SJCRH30 (cell line): ENCODE measurements around the gene POLR3E. TPM values are rescaled to one million over a fixed set of nuclear protein-coding genes. Genes with fewer than 3 reads are reported as not detected.
A peak's percentile ranks its signal among the peaks of the same experiment; 100 is the strongest.
"Not testable (repeated sequence)": the region's sequence is repeated elsewhere in the genome, so short reads cannot be mapped to it uniquely, and the experiment has no call there.

Source experiments
- DNase-seq, 2 experiments: peaks; one replicate each; pipeline ENCODE4 v3.0.0-alpha.2; 2015 to 2020
- H3K27ac ChIP-seq: fragments of 250-450 bp; sonication (Bioruptor Pico); 2 replicates; pipeline ENCODE4 v1.5.1; 2020; ENCODE audit warnings: mild to moderate bottlenecking, moderate library complexity
- H3K27me3 ChIP-seq: fragments of 250-450 bp; sonication (Bioruptor Pico); 2 replicates; pipeline ENCODE4 v1.5.1; 2020; ENCODE audit warnings: mild to moderate bottlenecking, moderate library complexity
- H3K36me3 ChIP-seq: fragments of 250-450 bp; sonication (Bioruptor Pico); 2 replicates; pipeline ENCODE4 v1.5.1; 2020; ENCODE audit warnings: mild to moderate bottlenecking, moderate library complexity
- H3K4me1 ChIP-seq: fragments of 250-450 bp; sonication (Bioruptor Pico); 2 replicates; pipeline ENCODE4 v1.5.1; 2020; ENCODE audit warnings: mild to moderate bottlenecking, moderate library complexity
- H3K4me3 ChIP-seq: fragments of 250-450 bp; sonication (Bioruptor Pico); 2 replicates; pipeline ENCODE4 v1.5.1; 2020; ENCODE audit warnings: mild to moderate bottlenecking, moderate library complexity
- H3K9me3 ChIP-seq: fragments of 250-450 bp; sonication (Bioruptor Pico); replicated peaks from 2 replicates; pipeline ENCODE4 v1.5.1; 2020; ENCODE audit warnings: mild to moderate bottlenecking, moderate library complexity
- total RNA-seq: library from RNA; depleted of rRNA; stranded (reverse); fragments of >200 nt; shearing (Covaris generic); gene quantifications from 2 replicates; pipeline ENCODE4 v1.2.3, GENCODE V29; 2014

The POLR3E gene
- total RNA-seq, 1 experiment from 2014 or later = 35.5 TPM

DNA sequence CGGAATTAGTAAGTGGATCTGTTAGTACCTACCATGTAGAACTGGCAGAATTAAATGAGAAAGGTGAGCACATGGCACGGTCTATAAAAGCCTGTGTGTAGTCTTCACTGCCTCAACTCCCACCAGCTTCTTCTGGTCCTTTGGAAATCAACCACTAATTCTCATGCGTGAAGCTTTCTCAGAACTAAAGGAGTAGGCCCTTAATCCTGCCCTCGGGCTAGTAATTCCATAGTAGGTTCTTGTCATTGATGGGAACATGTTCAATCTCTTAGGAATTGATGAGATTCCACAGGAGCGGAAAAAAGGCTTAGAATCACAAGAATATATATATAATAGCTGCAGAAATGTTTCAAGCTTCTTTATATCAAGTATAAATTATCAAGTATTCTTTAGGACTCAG is 55.5 kb downstream of the POLR3E start:
- peaks cover 34% of the 10 kb centered on the region; the same call in 1 of the 2 replicates for H3K36me3 ChIP-seq

DNA sequence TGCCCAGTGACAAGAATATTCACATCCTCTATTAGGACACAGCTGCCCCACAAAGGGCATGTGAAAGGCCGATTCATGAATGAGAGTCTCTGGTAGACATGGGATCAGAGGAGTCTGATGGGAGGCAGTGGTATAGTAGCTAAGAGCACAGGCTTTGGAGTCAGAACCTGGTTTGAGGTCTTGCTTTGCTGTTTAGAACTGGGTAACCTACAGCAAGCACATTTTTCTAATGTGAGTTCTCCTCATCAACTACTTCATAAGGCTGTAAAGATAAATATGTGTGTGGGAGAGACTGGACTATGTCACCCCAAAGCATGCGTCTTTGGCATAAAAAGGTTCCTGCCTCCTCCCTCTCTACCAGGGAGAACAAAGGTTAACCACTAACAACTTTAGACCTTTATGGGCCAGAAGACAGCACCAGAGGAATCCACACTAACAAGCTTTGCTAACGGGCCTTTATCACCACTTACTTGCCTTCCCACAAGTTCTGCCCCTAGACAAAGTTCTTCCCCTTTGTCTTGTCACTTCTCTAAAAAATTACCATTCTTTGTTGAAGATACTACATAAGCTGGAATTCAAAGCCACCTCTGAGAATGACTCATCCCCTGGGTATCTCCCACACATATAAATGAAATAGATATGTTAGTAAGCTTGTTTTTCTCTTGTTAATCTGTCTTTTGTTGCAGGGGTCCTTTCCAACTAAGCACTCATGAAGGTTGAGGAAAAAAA is 56.1 kb downstream of the POLR3E start:
- H3K4me3 ChIP-seq = no peak overlapping the region
- H3K27ac ChIP-seq = peak overlapping the region; percentile 20; the same call in 1 of the 2 replicates
- peak in 1 of 2 experiments; percentile 18 for DNase-seq
- no peaks in the 10 kb centered on the region for H3K27me3 ChIP-seq
- H3K9me3 ChIP-seq = no peaks in the 10 kb centered on the region
- peaks cover 14% of the 10 kb centered on the region for H3K4me1 ChIP-seq
- peaks cover 28% of the 10 kb centered on the region; the same call in 1 of the 2 replicates for H3K36me3 ChIP-seq

More for the DNA sequence above, 55.5 kb downstream of the POLR3E start:
- H3K9me3 ChIP-seq = no peaks in the 10 kb centered on the region
- H3K27ac ChIP-seq = no peak overlapping the region
- DNase-seq = peak; percentile 26 to 51
- no peaks in the 10 kb centered on the region for H3K27me3 ChIP-seq
- H3K4me1 ChIP-seq = peaks cover 14% of the 10 kb centered on the region
- no peak overlapping the region for H3K4me3 ChIP-seq

DNA sequence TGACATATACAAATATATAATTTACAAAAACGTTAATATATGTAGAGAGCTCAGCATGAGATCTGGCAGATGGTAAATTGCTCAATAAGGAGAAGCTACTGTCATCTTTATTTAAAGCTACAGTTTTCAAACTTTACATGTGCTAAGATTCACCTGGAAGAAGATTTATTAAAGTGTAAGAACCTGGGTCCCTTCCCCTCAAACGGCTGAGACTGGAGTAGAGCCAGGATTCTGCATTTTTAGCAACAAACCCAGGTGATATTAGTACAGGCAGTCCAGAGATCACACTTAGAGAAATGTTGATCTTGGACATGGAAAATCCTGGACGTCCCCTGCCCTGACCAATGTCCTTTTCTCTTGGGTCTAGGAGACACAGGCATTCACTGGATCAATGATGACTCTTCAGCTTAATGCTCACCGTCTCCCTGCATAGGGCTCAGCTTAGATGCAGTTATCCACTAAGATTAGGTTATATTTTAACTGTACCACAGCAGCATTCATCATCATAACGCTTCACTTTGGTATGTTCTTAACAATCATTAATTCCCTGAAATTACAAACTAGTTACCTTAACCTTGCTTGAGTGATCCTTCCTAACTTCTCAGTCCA is 56.8 kb downstream of the POLR3E start:
- Histone ChIP-seq H3K4me3 (no peak overlapping the region), H3K36me3 (peaks cover 22% of the 10 kb centered on the region; the same call in 1 of the 2 replicates), H3K9me3 (no peaks in the 10 kb centered on the region), H3K27ac (no peak overlapping the region), H3K27me3 (no peaks in the 10 kb centered on the region), H3K4me1 (peaks cover 14% of the 10 kb centered on the region)
- no peak for DNase-seq

DNA sequence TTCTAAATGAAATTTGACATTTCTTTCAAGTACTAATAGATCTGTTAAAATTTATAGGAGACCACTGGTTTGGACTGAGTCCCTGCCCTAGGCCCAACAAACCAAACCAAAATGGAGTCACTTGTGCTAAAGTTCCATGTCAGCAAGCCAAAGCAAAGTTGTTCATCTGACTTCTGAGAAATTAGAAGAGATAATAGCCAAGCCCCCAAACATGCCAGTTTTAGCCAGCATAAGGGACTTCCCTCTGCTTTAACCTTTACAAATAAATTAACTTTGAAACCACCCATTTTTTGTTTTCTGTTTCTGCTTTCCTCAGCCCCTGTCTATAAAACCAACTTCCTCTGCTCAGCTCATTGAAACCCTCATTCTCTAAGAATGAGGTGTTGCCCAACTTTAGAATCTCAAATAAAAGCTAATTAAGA is 58.3 kb downstream of the POLR3E start:
- peaks cover 14% of the 10 kb centered on the region for H3K4me1 ChIP-seq
- H3K27me3 ChIP-seq = no peaks in the 10 kb centered on the region
- peaks cover 15% of the 10 kb centered on the region; the same call in 1 of the 2 replicates for H3K36me3 ChIP-seq
- DNase-seq = no peak
- no peak overlapping the region for H3K4me3 ChIP-seq
- no peak overlapping the region for H3K27ac ChIP-seq
- H3K9me3 ChIP-seq = no peaks in the 10 kb centered on the region

DNA sequence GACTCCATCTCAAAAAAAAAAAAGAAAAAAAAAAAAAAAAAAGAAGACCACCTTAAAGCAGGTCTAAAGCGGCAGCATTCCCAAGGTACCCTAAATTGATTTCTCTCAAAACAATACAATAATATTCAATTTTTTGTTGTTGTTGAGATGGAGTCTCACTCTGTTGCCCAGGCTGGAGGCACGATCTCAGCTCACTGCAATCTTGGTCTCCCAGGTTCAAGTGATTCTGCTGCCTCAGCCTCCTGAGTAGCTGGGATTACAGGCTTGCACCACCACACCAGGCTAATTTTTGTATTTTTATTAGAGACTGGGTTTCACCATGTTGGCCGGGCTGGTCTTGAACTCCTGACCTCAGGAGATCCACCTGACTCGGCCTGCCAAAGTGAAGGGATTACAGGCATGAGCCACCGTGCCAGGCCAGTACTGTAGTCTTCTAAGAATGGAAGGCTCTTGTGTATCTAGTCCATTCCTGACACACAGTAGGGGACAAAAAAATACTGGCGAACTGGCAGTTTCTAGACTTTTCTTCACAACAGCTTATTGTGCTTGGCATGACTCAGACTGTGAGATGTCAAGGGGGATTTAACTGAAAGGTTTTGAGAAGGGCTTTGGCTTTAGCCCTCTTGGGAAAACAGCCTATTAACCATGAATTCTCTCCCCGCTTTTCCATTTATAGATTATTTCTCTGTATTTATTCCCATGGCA is 59.9 kb downstream of the POLR3E start:
- no peak overlapping the region for H3K27ac ChIP-seq
- peaks cover 12% of the 10 kb centered on the region; the same call in 1 of the 2 replicates for H3K36me3 ChIP-seq
- peaks cover 14% of the 10 kb centered on the region for H3K4me1 ChIP-seq
- H3K4me3 ChIP-seq = no peak overlapping the region
- no peaks in the 10 kb centered on the region for H3K9me3 ChIP-seq
- no peak for DNase-seq
- no peaks in the 10 kb centered on the region for H3K27me3 ChIP-seq

DNA sequence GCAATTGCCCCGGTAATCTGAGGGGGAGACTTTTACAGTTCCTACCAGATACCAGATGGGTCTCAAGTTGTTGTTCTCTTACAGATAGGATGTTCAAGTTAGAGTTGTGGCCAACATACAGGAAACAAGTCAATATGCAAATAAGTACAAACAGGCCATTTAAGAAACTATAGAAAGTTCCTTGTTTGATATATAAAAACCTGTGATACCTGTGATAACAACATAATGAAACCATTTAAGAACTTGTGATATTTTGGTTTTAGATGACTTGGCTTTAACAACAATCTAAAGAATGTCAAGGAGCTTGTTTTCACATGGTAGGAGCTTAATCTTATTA is 60.4 kb downstream of the POLR3E start:
- Histone ChIP-seq H3K36me3 (peaks cover 13% of the 10 kb centered on the region), H3K27me3 (no peaks in the 10 kb centered on the region), H3K9me3 (no peaks in the 10 kb centered on the region), H3K4me3 (no peak overlapping the region), H3K27ac (no peak overlapping the region), H3K4me1 (peaks cover 14% of the 10 kb centered on the region)
- no peak for DNase-seq

DNA sequence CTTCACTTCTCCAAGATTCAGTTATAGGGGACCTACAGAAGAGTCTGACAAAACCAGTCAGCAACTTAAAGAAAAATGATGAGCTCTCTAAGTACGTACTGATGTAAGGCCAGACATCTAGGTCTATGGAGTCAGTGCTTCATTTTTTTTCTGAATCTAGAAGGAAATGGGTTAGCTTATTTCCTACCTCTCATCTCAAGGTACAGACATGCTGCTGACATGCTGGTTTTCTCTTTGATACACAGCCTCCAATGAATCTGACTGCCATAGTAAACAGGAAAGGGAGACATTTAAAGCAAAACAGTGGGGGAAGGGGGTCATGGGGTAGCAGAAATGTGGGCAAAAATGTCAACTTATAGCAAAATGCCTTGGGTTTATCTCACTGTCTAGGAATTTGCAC is 60.8 kb downstream of the POLR3E start:
- Histone ChIP-seq H3K27ac (no peak overlapping the region), H3K9me3 (no peaks in the 10 kb centered on the region)
- DNase-seq = no peak

DNA sequence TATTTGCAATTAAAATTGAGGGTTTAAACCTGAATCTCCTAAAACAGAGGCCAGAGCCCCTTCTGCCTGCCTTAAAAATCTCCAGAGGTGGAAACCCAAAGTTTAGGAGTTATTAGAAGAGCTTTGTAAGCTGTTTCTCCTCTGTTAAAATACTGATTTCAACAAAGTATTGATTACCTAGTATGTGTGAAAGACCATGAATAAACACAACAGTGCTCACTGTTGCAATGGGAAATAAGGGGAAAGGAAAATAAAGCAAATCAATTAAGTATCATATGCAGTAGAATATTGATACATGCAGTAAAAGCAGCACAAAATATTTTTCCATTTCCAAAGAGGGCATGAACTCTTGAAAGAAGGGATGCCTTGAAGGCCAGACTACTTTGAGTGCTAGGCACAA is 62.5 kb downstream of the POLR3E start:
- H3K4me1 ChIP-seq = no peaks in the 10 kb centered on the region
- no peaks in the 10 kb centered on the region for H3K9me3 ChIP-seq
- peaks cover 18% of the 10 kb centered on the region for H3K36me3 ChIP-seq
- no peak overlapping the region for H3K4me3 ChIP-seq
- no peak overlapping the region for H3K27ac ChIP-seq
- DNase-seq = no peak
- no peaks in the 10 kb centered on the region for H3K27me3 ChIP-seq

More for the DNA sequence above, 60.8 kb downstream of the POLR3E start:
- H3K4me3 ChIP-seq = no peak overlapping the region
- H3K4me1 ChIP-seq = peaks cover 13% of the 10 kb centered on the region
- peaks cover 9% of the 10 kb centered on the region for H3K36me3 ChIP-seq
- H3K27me3 ChIP-seq = no peaks in the 10 kb centered on the region

DNA sequence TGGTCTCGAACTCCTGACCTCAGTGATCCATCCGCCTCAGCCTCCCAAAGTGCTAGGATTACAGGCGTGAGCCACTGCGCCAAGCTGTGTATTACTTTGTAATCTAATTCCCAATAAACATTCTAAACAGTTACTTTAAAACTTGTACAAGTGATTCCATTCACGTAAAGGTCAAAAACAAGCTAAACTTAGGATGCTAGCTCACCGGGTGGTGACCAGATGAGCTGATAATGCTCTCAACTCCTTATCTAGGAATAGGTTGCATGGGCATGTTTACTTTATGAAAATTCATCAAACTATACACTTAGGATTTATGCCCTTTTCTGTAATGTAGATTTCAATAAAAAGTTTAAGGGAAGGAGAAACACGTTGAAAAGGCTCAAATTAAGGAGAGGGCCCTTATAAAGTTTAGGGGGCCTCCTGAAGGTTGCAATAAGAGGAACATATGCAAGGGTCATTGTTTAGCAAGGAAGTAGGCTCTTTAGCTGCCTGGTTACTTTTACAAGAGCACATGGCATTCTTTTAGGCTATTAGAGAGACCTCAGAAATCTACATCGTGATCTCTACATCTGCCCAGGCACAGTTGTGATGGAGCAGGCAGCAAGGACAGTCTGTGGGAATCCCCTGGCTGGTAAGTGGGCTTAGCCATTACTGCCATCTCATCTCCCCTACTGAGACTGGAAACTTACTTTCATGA is 63.9 kb downstream of the POLR3E start:
- no peak for DNase-seq
- Histone ChIP-seq H3K9me3 (no peaks in the 10 kb centered on the region), H3K36me3 (peaks cover 22% of the 10 kb centered on the region), H3K27me3 (no peaks in the 10 kb centered on the region), H3K4me3 (no peak overlapping the region), H3K27ac (no peak overlapping the region), H3K4me1 (no peaks in the 10 kb centered on the region)

DNA sequence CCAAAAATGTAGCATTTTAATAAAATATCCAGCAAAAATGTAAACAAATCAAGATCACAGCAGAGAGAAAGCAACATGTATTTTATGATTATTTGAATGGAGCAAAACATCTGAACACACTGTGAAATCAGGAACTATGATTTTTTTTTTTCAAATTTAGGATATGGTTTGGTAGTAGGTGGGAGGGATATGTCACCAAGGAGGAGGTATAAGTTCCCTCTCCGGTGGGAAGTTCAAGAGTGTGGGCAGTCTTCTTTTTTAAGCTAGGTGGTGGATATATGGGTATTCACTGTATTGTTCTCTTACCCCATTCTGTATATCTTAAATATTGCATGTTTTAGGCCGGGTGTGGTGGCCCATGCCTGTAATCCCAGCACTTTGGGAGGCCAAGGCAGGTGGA is 67.0 kb downstream of the POLR3E start:
- Histone ChIP-seq H3K4me3 (no peak overlapping the region), H3K4me1 (peaks cover 5% of the 10 kb centered on the region), H3K36me3 (peaks cover 20% of the 10 kb centered on the region), H3K9me3 (no peaks in the 10 kb centered on the region), H3K27ac (no peak overlapping the region), H3K27me3 (no peaks in the 10 kb centered on the region)
- no peak for DNase-seq

DNA sequence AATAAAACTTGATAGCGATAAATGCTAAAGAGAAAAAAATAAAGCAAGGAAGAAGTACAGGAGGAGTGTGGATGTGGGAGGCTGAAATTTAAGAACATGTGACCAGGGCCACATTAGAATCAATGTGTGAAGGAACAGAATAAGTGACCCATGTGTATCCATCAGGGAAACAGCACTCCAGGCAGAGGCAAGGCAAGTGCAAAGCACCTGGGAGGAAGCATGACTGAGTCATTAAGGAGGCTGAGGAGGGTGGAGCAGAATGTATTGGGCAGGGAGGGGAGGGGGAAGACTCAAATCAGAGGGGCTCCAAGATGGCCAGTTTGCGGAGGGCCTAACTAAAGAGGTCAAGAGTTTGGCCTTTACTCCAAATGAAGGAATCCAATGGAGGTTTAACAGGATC is 69.2 kb downstream of the POLR3E start:
- H3K4me1 ChIP-seq = peaks cover 18% of the 10 kb centered on the region
- DNase-seq = no peak
- peaks cover 18% of the 10 kb centered on the region for H3K36me3 ChIP-seq
- no peak overlapping the region for H3K4me3 ChIP-seq
- H3K27me3 ChIP-seq = no peaks in the 10 kb centered on the region
- no peaks in the 10 kb centered on the region for H3K9me3 ChIP-seq
- H3K27ac ChIP-seq = no peak overlapping the region

DNA sequence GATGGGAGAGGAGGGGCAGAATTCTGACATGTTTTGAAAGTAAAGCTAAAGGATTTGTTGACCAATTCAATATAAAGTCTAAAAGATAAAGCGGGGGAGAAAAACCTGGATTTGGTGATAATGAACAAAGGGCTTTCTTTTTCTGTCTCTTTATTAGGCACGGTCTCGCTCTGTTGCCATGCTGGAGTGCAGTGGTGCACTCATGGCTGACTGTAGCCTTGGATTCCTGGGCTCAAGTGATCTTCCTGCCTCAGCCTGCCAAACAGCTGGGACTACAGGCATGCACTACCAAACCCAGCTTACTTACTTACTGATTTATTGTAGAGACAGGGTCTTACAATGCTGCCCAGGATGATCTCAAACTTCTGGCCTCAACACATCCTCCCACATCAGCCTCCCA is 69.7 kb downstream of the POLR3E start:
- H3K36me3 ChIP-seq = peaks cover 18% of the 10 kb centered on the region
- no peaks in the 10 kb centered on the region for H3K9me3 ChIP-seq
- H3K4me3 ChIP-seq = no peak overlapping the region
- no peak for DNase-seq
- H3K27ac ChIP-seq = no peak overlapping the region
- peaks cover 20% of the 10 kb centered on the region for H3K4me1 ChIP-seq
- no peaks in the 10 kb centered on the region for H3K27me3 ChIP-seq

DNA sequence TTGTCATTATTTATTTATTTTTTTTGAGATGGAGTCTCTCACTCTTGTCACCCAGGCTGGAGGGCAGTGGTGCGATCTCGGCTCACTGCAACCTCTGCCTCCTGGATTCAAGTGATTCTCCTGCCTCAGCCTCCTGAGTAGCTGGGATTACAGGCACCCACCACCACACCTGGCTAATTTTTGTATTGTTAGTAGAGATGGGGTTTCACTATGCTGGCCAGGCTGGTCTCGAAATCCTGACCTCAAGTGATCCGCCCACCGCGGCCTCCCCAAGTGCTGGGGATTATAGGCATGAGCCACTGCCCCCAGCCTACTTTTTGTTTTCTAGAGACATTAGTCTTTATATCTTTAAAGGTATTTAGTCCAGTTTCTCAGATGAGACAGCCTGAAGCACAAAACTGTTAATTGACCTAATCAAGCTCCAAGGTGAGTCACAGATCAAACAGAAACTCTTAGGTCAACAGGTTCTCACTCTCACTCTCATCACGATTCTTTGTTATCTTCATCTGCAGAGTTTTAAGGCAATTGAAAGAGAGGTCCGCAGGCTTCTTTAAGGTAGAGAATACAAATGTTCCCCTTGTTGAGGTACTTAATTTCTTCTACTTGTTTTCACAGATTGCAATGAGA is 71.1 kb downstream of the POLR3E start:
- not testable (repeated sequence) for H3K9me3 ChIP-seq, H3K27ac ChIP-seq, H3K27me3 ChIP-seq, DNase-seq, H3K4me3 ChIP-seq
- H3K36me3 ChIP-seq = peaks cover 12% of the 10 kb centered on the region
- H3K4me1 ChIP-seq = peaks cover 27% of the 10 kb centered on the region

DNA sequence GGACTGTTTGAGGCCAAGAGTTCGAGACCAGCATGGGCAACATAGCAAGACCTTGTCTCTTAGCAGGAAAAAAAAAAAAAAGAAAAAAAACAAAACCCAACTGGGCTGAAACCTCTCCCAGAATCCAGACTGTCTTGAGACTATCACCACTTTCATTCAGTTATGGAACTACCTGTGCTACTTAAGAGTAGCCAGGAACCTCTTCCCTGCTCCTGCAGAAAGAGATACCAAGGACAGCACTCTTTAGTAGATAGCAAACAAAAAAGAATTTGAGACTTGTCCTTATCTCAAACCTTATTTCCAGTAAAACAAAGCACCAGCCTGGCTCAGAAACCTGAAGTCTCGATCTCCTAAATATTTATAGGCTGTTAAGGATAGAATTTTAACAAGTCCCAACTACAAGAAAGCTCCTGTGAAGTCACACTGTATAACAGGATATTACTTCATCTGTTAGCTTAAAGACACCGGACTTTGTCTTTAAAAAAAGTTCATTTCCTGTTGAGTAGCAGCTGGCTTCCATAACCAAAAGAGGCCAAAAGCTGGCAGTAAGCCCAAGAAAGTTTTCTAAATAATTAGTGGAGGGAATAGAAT is 72.1 kb downstream of the POLR3E start:
- DNase-seq = peak in 1 of 2 experiments; percentile 60
- H3K4me3 ChIP-seq = no peak overlapping the region
- peaks cover 4% of the 10 kb centered on the region for H3K36me3 ChIP-seq

More for the DNA sequence above, 72.1 kb downstream of the POLR3E start:
- Histone ChIP-seq H3K27me3 (no peaks in the 10 kb centered on the region), H3K27ac (no peak overlapping the region), H3K4me1 (peaks cover 27% of the 10 kb centered on the region), H3K9me3 (no peaks in the 10 kb centered on the region)
